HG03097 (cell line): Measurements from ENCODE around the gene USP37.

Experiments
- ATAC-seq: cut with Tn5 transposase; IDR thresholded peaks from one replicate; pipeline ENCODE4 v1.9.1; 2021; ENCODE audit not compliant: unreplicated experiment, low FRiP score

Gene USP37

GRCh38 chr2:218406209-218406948, 161.8 kb downstream of the USP37 start:
- ATAC-seq: peak; percentile 73

DNA sequence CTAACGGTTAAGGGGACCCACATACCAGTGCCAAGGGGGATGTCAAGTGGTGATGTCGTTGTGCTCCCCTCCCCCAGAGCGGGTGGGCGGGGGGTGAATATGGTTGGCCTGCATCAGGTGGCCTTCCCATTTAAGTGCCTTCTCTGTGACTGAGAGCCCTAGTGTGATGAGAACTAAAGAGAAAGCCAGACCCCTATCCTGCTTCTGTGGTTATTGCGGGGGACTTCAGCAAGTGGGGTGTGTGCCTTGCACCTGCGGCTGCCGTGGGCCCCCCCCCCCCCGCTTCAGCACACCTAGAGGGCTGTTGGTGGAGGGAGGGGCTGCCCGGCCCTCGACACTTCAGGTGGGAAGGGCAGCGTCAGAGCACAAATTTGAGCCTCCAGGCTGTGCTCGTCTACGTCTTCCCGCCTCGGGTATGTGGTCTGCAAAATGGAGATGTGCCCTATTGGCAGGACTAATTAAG, 162.4 kb downstream of the USP37 start:
- peak; percentile 11 for ATAC-seq

- ATAC-seq: no peak
These were observed 162.9 kb downstream of the USP37 start for GRCh38 chr2:218405086-218405745.

DNA sequence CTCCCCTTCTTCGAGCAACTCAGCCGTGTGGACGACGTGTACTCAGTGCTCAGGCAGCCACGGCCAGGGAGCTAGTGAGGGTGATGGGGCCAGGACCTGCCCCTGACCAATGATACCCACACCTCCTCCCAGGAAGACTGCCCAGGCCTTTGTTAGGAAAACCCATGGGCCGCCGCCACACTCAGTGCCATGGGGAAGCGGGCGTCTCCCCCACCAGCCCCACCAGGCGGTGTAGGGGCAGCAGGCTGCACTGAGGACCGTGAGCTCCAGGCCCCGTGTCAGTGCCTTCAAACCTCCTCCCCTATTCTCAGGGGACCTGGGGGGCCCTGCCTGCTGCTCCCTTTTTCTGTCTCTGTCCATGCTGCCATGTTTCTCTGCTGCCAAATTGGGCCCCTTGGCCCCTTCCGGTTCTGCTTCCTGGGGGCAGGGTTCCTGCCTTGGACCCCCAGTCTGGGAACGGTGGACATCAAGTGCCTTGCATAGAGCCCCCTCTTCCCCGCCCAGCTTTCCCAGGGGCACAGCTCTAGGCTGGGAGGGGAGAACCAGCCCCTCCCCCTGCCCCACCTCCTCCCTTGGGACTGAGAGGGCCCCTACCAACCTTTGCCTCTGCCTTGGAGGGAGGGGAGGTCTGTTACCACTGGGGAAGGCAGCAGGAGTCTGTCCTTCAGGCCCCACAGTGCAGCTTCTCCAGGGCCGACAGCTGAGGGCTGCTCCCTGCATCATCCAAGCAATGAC, 163.6 kb downstream of the USP37 start:
- ATAC-seq: no peak

DNA sequence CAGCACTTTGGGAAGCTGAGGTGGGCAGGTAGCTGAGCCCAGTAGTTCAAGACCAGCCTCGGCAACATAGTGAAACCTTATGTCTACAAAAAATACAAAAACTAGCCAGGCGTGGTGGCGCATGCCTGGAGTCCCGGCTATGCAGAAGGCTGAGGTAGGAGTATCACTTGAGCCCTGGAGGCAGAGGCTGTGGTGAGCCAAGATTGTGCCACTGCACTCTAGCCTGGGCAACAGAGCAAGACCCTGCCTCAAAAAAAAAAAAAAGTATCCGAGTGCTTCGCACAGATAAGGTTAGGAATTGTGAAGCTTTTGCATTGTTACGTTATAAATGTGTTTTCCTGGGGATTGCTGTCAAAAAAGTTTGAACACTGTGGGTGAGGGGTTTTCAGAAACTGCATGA, 164.3 kb downstream of the USP37 start:
- ATAC-seq: no peak

DNA sequence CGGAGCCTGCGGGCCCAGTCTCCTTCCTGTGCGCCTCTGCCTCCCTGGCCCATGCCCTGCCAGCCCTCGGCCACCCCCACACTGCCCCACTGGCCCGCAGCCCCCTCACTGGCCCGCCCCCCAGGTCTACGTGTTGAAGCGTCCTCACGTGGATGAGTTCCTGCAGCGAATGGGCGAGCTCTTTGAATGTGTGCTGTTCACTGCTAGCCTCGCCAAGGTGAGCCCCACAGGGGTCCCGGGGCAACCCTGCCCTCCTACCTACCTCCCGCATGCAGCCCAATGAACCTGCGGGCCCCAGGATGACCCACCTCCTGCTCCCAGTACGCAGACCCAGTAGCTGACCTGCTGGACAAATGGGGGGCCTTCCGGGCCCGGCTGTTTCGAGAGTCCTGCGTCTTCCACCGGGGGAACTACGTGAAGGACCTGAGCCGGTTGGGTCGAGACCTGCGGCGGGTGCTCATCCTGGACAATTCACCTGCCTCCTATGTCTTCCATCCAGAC, 165.2 kb downstream of the USP37 start:
- ATAC-seq: no peak

DNA sequence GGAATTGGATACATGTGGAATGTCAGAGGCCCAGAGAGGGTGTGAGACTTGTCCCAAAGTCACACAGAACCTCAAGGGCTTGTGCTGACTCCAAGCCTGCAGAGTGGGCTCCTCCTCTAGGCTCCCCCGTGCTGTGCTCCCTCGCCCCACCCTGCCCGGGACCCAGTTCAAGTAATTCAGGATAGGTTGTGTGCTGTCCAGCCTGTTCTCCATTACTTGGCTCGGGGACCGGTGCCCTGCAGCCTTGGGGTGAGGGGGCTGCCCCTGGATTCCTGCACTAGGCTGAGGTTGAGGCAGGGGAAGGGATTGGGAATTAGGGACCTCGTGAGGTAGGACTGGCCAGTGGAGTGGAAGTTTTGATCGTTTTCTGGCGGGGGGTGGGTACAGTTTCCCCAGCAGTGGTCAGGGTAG, 165.7 kb downstream of the USP37 start:
- no peak for ATAC-seq

GRCh38 chr2:218401890-218402289, 166.3 kb downstream of the USP37 start:
- no peak for ATAC-seq

- ATAC-seq: no peak
These were observed 166.9 kb downstream of the USP37 start for GRCh38 chr2:218400930-218401881.
